Measurements from ENCODE around the gene DCHS2. TPM values are rescaled to one million over a fixed set of nuclear protein-coding genes. Genes with fewer than 3 reads are reported as not detected.

DCHS2 gene
- 10 to 100 TPM in 1 of 2 donors, 1 to 10 TPM in 1; 7.9 to 15.5 TPM for total RNA-seq
- polyA plus RNA-seq (ENCODE audit: insufficient read length in 2 of 2), result 1 to 10 TPM; 3.2 to 7.3 TPM
- long read RNA-seq, donor 1, result 0 reads
- long read RNA-seq, donor 2, partial matches to known transcripts, result 0 of 1 reads
- long read RNA-seq, donor 2, other reads (novel, unspliced or antisense), result 0 of 1 reads
- long read RNA-seq, donor 3, result 0 reads
- long read RNA-seq, donor 4, result 0 reads

GRCh38 chr4:154491341-154492271, at the start of gene DCHS2:
TSS of gene DCHS2 (minus strand) at chr4:154491799. CDS start at chr4:154491355, 444 bp downstream.
- H3K4me1 ChIP-seq (ENCODE audit: control insufficient read depth, insufficient read depth, low read length), result peaks cover 34% of the 10 kb centered on the region
- peaks cover 51% of the 10 kb centered on the region for H3K27me3 ChIP-seq (ENCODE audit: control insufficient read depth, insufficient read depth, low read length)
- DNase-seq (ENCODE audit: low read depth in 4 of 6, low spot score in 6 of 6), result peak in 3 of 6 donors; percentile 25 to 79 (median 73)
- H3K9me3 ChIP-seq (ENCODE audit: control insufficient read depth, insufficient read depth, low read length), result no peaks in the 10 kb centered on the region
- under 1% methylated on average over 53 of the region's 53 CpGs for WGBS (ENCODE audit: insufficient coverage)
- peak within 1 kb of the TSS; percentile 25 for H3K27ac ChIP-seq (ENCODE audit: low read depth, low read length)
- H3K4me3 ChIP-seq (ENCODE audit: low read depth, low read length), result peak within 1 kb of the TSS; percentile 51
- H3K36me3 ChIP-seq (ENCODE audit: control insufficient read depth, insufficient read depth, low read length), result no peaks in the 10 kb centered on the region

- Histone ChIP-seq H3K27me3 (ENCODE audit: control insufficient read depth, insufficient read depth, low read length) (no peaks in the 10 kb centered on the region), H3K27ac (ENCODE audit: low read depth, low read length) (no peak overlapping the region), H3K4me1 (ENCODE audit: control insufficient read depth, insufficient read depth, low read length) (no peaks in the 10 kb centered on the region), H3K9me3 (ENCODE audit: control insufficient read depth, insufficient read depth, low read length) (no peaks in the 10 kb centered on the region), H3K36me3 (ENCODE audit: control insufficient read depth, insufficient read depth, low read length) (peaks cover 5% of the 10 kb centered on the region), H3K4me3 (ENCODE audit: low read depth, low read length) (no peak overlapping the region)
- WGBS (ENCODE audit: insufficient coverage), result no CpG with 5 or more reads among the region's 1 CpG
- DNase-seq (ENCODE audit: low read depth in 4 of 6, low spot score in 6 of 6), result no peak
Measured at GRCh38 chr4:154534296-154534695, 42.7 kb upstream of the DCHS2 start.

GRCh38 chr4:154529728-154530519, 38.3 kb upstream of the DCHS2 start:
- no peaks in the 10 kb centered on the region for H3K9me3 ChIP-seq (ENCODE audit: control insufficient read depth, insufficient read depth, low read length)
- DNase-seq (ENCODE audit: low read depth in 4 of 6, low spot score in 6 of 6), result peak in 1 of 6 donors; percentile 53
- 80% methylated on average over 4 of the region's 4 CpGs for WGBS (ENCODE audit: insufficient coverage)
- H3K4me1 ChIP-seq (ENCODE audit: control insufficient read depth, insufficient read depth, low read length), result no peaks in the 10 kb centered on the region
- H3K4me3 ChIP-seq (ENCODE audit: low read depth, low read length), result no peak overlapping the region
- no peaks in the 10 kb centered on the region for H3K36me3 ChIP-seq (ENCODE audit: control insufficient read depth, insufficient read depth, low read length)
- no peak overlapping the region for H3K27ac ChIP-seq (ENCODE audit: low read depth, low read length)
- H3K27me3 ChIP-seq (ENCODE audit: control insufficient read depth, insufficient read depth, low read length), result no peaks in the 10 kb centered on the region

- WGBS (ENCODE audit: insufficient coverage), result 40% methylated on average over 1 of the region's 2 CpGs
- no peaks in the 10 kb centered on the region for H3K27me3 ChIP-seq (ENCODE audit: control insufficient read depth, insufficient read depth, low read length)
- H3K4me1 ChIP-seq (ENCODE audit: control insufficient read depth, insufficient read depth, low read length), result no peaks in the 10 kb centered on the region
- H3K9me3 ChIP-seq (ENCODE audit: control insufficient read depth, insufficient read depth, low read length), result no peaks in the 10 kb centered on the region
- no peak overlapping the region for H3K27ac ChIP-seq (ENCODE audit: low read depth, low read length)
- no peak overlapping the region for H3K4me3 ChIP-seq (ENCODE audit: low read depth, low read length)
- no peak for DNase-seq (ENCODE audit: low read depth in 4 of 6, low spot score in 6 of 6)
- H3K36me3 ChIP-seq (ENCODE audit: control insufficient read depth, insufficient read depth, low read length), result no peaks in the 10 kb centered on the region
Measured at GRCh38 chr4:154528869-154529268, 37.3 kb upstream of the DCHS2 start.

GRCh38 chr4:154527308-154527707, 35.7 kb upstream of the DCHS2 start:
- H3K36me3 ChIP-seq (ENCODE audit: control insufficient read depth, insufficient read depth, low read length), result no peaks in the 10 kb centered on the region
- no peak overlapping the region for H3K4me3 ChIP-seq (ENCODE audit: low read depth, low read length)
- no peaks in the 10 kb centered on the region for H3K27me3 ChIP-seq (ENCODE audit: control insufficient read depth, insufficient read depth, low read length)
- WGBS (ENCODE audit: insufficient coverage), result 100% methylated on average over 1 of the region's 4 CpGs
- no peaks in the 10 kb centered on the region for H3K4me1 ChIP-seq (ENCODE audit: control insufficient read depth, insufficient read depth, low read length)
- no peaks in the 10 kb centered on the region for H3K9me3 ChIP-seq (ENCODE audit: control insufficient read depth, insufficient read depth, low read length)
- no peak for DNase-seq (ENCODE audit: low read depth in 4 of 6, low spot score in 6 of 6)
- H3K27ac ChIP-seq (ENCODE audit: low read depth, low read length), result no peak overlapping the region

GRCh38 chr4:154526151-154526550, 34.6 kb upstream of the DCHS2 start:
- Histone ChIP-seq H3K36me3 (ENCODE audit: control insufficient read depth, insufficient read depth, low read length) (no peaks in the 10 kb centered on the region), H3K27ac (ENCODE audit: low read depth, low read length) (no peak overlapping the region), H3K4me1 (ENCODE audit: control insufficient read depth, insufficient read depth, low read length) (no peaks in the 10 kb centered on the region), H3K27me3 (ENCODE audit: control insufficient read depth, insufficient read depth, low read length) (no peaks in the 10 kb centered on the region), H3K9me3 (ENCODE audit: control insufficient read depth, insufficient read depth, low read length) (no peaks in the 10 kb centered on the region), H3K4me3 (ENCODE audit: low read depth, low read length) (no peak overlapping the region)
- DNase-seq (ENCODE audit: low read depth in 4 of 6, low spot score in 6 of 6), result no peak
- WGBS (ENCODE audit: insufficient coverage), result no CpG with 5 or more reads among the region's 2 CpGs

GRCh38 chr4:154521607-154522006, 30.0 kb upstream of the DCHS2 start:
- no peaks in the 10 kb centered on the region for H3K36me3 ChIP-seq (ENCODE audit: control insufficient read depth, insufficient read depth, low read length)
- H3K4me1 ChIP-seq (ENCODE audit: control insufficient read depth, insufficient read depth, low read length), result peaks cover 8% of the 10 kb centered on the region
- H3K27me3 ChIP-seq (ENCODE audit: control insufficient read depth, insufficient read depth, low read length), result no peaks in the 10 kb centered on the region
- H3K9me3 ChIP-seq (ENCODE audit: control insufficient read depth, insufficient read depth, low read length), result no peaks in the 10 kb centered on the region
- no peak overlapping the region for H3K4me3 ChIP-seq (ENCODE audit: low read depth, low read length)
- H3K27ac ChIP-seq (ENCODE audit: low read depth, low read length), result no peak overlapping the region
- peak in 1 of 6 donors; percentile 54 for DNase-seq (ENCODE audit: low read depth in 4 of 6, low spot score in 6 of 6)

- no peak overlapping the region for H3K27ac ChIP-seq (ENCODE audit: low read depth, low read length)
- H3K27me3 ChIP-seq (ENCODE audit: control insufficient read depth, insufficient read depth, low read length), result no peaks in the 10 kb centered on the region
- no peaks in the 10 kb centered on the region for H3K9me3 ChIP-seq (ENCODE audit: control insufficient read depth, insufficient read depth, low read length)
- no peak for DNase-seq (ENCODE audit: low read depth in 4 of 6, low spot score in 6 of 6)
- H3K4me1 ChIP-seq (ENCODE audit: control insufficient read depth, insufficient read depth, low read length), result peaks cover 16% of the 10 kb centered on the region
- 62% methylated on average over 3 of the region's 4 CpGs for WGBS (ENCODE audit: insufficient coverage)
- no peak overlapping the region for H3K4me3 ChIP-seq (ENCODE audit: low read depth, low read length)
- no peaks in the 10 kb centered on the region for H3K36me3 ChIP-seq (ENCODE audit: control insufficient read depth, insufficient read depth, low read length)
Measured at GRCh38 chr4:154519214-154519613, 27.6 kb upstream of the DCHS2 start.

GRCh38 chr4:154517591-154517990, 26.0 kb upstream of the DCHS2 start:
- H3K27ac ChIP-seq (ENCODE audit: low read depth, low read length), result peak overlapping the region; percentile 57
- 40% methylated on average over 2 of the region's 4 CpGs for WGBS (ENCODE audit: insufficient coverage)
- DNase-seq (ENCODE audit: low read depth in 4 of 6, low spot score in 6 of 6), result no peak
- H3K36me3 ChIP-seq (ENCODE audit: control insufficient read depth, insufficient read depth, low read length), result no peaks in the 10 kb centered on the region
- H3K4me1 ChIP-seq (ENCODE audit: control insufficient read depth, insufficient read depth, low read length), result peaks cover 16% of the 10 kb centered on the region
- H3K9me3 ChIP-seq (ENCODE audit: control insufficient read depth, insufficient read depth, low read length), result no peaks in the 10 kb centered on the region
- no peaks in the 10 kb centered on the region for H3K27me3 ChIP-seq (ENCODE audit: control insufficient read depth, insufficient read depth, low read length)
- H3K4me3 ChIP-seq (ENCODE audit: low read depth, low read length), result no peak overlapping the region

All from spinal cord (tissue), 10 donors.